KMS-11 (cell line): ENCODE measurements around the gene ZSCAN5A.

ENCODE experiments used
- H2AFZ ChIP-seq: fragments of 200-600 bp; sonication (generic); 2 replicates; pipeline ENCODE4 v1.6.1; 2016; ENCODE audit warnings: antibody characterized with exemption, mixed run types, low read depth
- H3K27ac ChIP-seq: fragments of 200-600 bp; sonication (generic); 2 replicates; pipeline ENCODE4 v1.6.1; 2016; ENCODE audit warnings: mild to moderate bottlenecking, mixed run types
- H3K27me3 ChIP-seq: fragments of 200-600 bp; sonication (generic); 2 replicates; pipeline ENCODE4 v1.6.1; 2017; ENCODE audit warnings: mild to moderate bottlenecking, low read depth, mixed run types, moderate library complexity; ENCODE audit not compliant: insufficient read depth
- H3K36me3 ChIP-seq: fragments of 200-600 bp; sonication (generic); 2 replicates; pipeline ENCODE4 v1.6.1; 2017; ENCODE audit warnings: mild to moderate bottlenecking, mixed run types; ENCODE audit not compliant: insufficient read depth
- H3K4me1 ChIP-seq: fragments of 200-600 bp; sonication (generic); 2 replicates; pipeline ENCODE4 v1.6.1; 2016; ENCODE audit warnings: mild to moderate bottlenecking, low read depth, mixed run types; ENCODE audit not compliant: poor library complexity, severe bottlenecking
- H3K4me2 ChIP-seq: fragments of 200-600 bp; sonication (generic); 2 replicates; pipeline ENCODE4 v1.7.0; 2016; ENCODE audit warnings: mild to moderate bottlenecking, mixed run types
- H3K4me3 ChIP-seq: fragments of 200-600 bp; sonication (generic); IDR thresholded peaks from 2 replicates; pipeline ENCODE4 v1.6.1; 2017; ENCODE audit warnings: low read depth, low read length, mixed read lengths; ENCODE audit not compliant: insufficient read depth
- H3K79me2 ChIP-seq: fragments of 200-600 bp; sonication (generic); 2 replicates; pipeline ENCODE4 v1.6.1; 2016; ENCODE audit warnings: low read depth, mixed run types; ENCODE audit not compliant: insufficient read depth
- H3K9ac ChIP-seq: fragments of 200-600 bp; sonication (generic); 2 replicates; pipeline ENCODE4 v1.6.1; 2016; ENCODE audit warnings: mild to moderate bottlenecking, mixed run types
- H4K20me1 ChIP-seq: fragments of 200-600 bp; sonication (generic); 2 replicates; pipeline ENCODE4 v1.6.1; 2016; ENCODE audit warnings: mild to moderate bottlenecking, mixed run types; ENCODE audit not compliant: insufficient read depth
- TF ChIP-seq, protein P1 (sequence below): fragments of 200-600 bp; sonication (generic); conservative IDR thresholded peaks from 2 replicates; pipeline ENCODE4 v1.6.1; 2017; ENCODE audit warnings: low read depth, mild to moderate bottlenecking, antibody characterized with exemption, low read length, moderate library complexity, mixed read lengths

Gene ZSCAN5A

DNA sequence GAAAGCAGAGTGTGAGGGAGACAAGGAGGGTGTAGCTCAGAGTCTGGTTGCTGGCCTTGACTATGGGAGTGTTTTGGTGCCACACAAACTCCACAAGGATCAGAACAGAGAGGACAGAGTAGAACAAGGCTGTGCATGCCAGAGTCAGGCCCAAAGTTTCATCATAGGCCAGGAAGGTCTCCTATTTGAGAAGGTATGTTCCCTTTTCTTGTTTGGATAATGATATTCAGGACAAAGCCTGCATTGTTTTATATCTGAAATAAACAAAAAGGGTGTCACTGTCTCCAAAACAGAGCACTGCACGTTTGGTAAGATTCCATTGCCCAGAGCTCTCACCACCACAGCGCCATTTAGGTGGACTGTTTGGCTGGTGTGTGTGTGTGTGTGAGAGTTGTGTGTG is 3.1 kb upstream of the ZSCAN5A start:
- H3K27ac ChIP-seq, result no peak overlapping the region
- TF ChIP-seq, protein P1, sequence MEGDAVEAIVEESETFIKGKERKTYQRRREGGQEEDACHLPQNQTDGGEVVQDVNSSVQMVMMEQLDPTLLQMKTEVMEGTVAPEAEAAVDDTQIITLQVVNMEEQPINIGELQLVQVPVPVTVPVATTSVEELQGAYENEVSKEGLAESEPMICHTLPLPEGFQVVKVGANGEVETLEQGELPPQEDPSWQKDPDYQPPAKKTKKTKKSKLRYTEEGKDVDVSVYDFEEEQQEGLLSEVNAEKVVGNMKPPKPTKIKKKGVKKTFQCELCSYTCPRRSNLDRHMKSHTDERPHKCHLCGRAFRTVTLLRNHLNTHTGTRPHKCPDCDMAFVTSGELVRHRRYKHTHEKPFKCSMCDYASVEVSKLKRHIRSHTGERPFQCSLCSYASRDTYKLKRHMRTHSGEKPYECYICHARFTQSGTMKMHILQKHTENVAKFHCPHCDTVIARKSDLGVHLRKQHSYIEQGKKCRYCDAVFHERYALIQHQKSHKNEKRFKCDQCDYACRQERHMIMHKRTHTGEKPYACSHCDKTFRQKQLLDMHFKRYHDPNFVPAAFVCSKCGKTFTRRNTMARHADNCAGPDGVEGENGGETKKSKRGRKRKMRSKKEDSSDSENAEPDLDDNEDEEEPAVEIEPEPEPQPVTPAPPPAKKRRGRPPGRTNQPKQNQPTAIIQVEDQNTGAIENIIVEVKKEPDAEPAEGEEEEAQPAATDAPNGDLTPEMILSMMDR, result no peak
- no peak overlapping the region for H2AFZ ChIP-seq
- no peaks in the 10 kb centered on the region for H4K20me1 ChIP-seq
- H3K36me3 ChIP-seq, result no peaks in the 10 kb centered on the region
- H3K4me1 ChIP-seq, result peaks cover 9% of the 10 kb centered on the region
- no peaks in the 10 kb centered on the region for H3K27me3 ChIP-seq
- no peaks in the 10 kb centered on the region for H3K79me2 ChIP-seq
- H3K4me3 ChIP-seq, result no peak overlapping the region
- H3K9ac ChIP-seq, result no peak overlapping the region
- no peak overlapping the region for H3K4me2 ChIP-seq

DNA sequence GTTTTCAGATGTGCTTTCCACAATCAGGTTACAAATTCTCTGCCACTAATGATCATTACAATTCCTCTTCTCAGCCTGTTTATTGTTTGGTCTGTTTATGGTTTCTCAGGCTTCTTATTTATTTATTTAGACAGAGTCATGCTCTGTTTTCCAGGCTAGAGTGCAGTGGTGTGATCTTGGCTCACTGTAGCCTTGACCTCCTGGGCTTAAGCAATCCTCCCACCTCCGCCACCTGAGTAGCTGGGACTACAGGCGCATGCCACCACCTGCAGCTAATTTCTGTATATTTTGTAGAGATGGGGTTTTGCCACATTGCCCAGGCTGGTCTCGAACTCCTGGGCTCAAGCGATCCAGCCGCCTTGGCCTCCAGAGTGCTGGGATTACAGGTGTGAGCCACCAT is 2.1 kb upstream of the ZSCAN5A start:
- peaks cover 9% of the 10 kb centered on the region for H3K4me1 ChIP-seq
- H3K4me3 ChIP-seq, result no peak overlapping the region
- H3K79me2 ChIP-seq, result no peaks in the 10 kb centered on the region
- H2AFZ ChIP-seq, result no peak overlapping the region
- TF ChIP-seq, protein P1, result no peak
- no peaks in the 10 kb centered on the region for H3K27me3 ChIP-seq
- no peaks in the 10 kb centered on the region for H3K36me3 ChIP-seq
- H3K9ac ChIP-seq, result no peak overlapping the region
- no peaks in the 10 kb centered on the region for H4K20me1 ChIP-seq
- no peak overlapping the region for H3K4me2 ChIP-seq
- no peak overlapping the region for H3K27ac ChIP-seq

DNA sequence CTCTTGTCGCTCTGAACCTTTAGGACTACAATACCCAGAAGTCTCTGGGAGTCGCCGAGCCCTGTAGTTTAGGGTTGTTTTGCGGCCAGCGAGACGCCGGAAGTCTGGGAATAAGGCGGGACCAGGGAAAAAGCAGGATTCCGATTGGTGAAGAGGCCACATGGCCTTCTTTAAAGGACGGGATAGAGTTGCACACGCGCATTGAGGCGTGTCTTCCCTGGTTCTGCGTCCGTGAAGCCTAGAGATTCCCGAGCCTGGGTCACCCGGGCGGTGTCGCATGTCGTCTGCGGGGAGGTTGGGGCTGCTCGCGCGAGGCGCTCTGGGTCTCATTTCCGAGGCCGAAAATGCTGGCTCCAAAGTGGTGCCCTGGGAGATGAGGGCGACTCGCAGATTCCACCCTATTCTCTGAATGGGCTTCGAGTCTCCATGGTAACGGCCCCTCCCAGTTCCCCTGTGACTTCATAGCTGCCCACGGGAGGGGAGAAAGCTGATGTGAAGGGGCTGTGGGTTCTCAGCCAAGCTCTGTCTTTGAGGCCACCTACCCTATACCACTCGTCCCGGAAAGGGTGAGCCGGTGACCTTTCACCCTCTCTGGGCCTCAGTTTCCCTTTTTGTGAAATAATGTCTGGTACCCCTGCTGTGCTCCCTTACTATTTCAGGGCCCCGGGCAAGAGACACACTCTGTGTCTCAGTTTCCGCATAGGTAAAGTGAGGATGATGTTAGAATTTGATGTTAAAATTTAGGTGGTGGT is 614 bp upstream of the ZSCAN5A start:
- Histone ChIP-seq H3K27ac (peak overlapping the region; percentile 92), H3K79me2 (no peaks in the 10 kb centered on the region), H3K4me3 (no peak overlapping the region), H3K27me3 (no peaks in the 10 kb centered on the region), H2AFZ (peak overlapping the region; percentile 70), H3K4me2 (peak overlapping the region; percentile 77), H3K36me3 (no peaks in the 10 kb centered on the region), H3K4me1 (peaks cover 9% of the 10 kb centered on the region), H4K20me1 (no peaks in the 10 kb centered on the region), H3K9ac (peak overlapping the region; percentile 81)
- TF ChIP-seq, protein P1, result no peak

DNA sequence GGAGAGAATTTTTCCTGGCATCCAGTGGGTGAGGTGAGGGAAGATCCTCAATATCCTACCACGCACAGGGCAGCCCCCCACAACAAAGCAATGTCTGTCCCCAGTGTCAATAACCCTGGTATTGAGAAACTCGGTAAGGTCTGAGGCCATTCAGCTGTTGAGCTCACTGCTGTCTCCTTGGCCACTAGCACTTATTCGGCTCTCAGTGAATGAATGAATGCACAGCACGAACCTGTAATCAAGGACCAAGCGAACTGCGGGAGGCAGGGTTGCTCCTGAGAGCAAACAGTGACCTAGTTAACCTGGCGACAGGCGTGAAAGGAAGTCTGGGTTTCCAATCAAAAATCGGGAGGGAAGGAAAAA is 640 bp downstream of the ZSCAN5A start:
- H3K4me2 ChIP-seq, result peak overlapping the region; percentile 58
- no peaks in the 10 kb centered on the region for H3K27me3 ChIP-seq
- TF ChIP-seq, protein P1, result no peak
- peak overlapping the region; percentile 70 for H2AFZ ChIP-seq
- no peak overlapping the region for H3K4me3 ChIP-seq
- peak overlapping the region; percentile 92 for H3K27ac ChIP-seq
- peak overlapping the region; percentile 81 for H3K9ac ChIP-seq
- H3K79me2 ChIP-seq, result no peaks in the 10 kb centered on the region
- H3K4me1 ChIP-seq, result peaks cover 9% of the 10 kb centered on the region
- no peaks in the 10 kb centered on the region for H3K36me3 ChIP-seq
- H4K20me1 ChIP-seq, result no peaks in the 10 kb centered on the region
